ENCODE data around the gene TNRC18. TPM values are rescaled to one million over a fixed set of nuclear protein-coding genes. Genes with fewer than 3 reads are reported as not detected.
"Not testable (repeated sequence)": the region's sequence is repeated elsewhere in the genome, so short reads cannot be mapped to it uniquely, and the experiment has no call there.

Gene TNRC18
- total RNA-seq, 3 donors from 2014 or later (not counting 1 experiment from before 2014, with no cell fraction given): 111 to 127 (median 124) TPM

DNA sequence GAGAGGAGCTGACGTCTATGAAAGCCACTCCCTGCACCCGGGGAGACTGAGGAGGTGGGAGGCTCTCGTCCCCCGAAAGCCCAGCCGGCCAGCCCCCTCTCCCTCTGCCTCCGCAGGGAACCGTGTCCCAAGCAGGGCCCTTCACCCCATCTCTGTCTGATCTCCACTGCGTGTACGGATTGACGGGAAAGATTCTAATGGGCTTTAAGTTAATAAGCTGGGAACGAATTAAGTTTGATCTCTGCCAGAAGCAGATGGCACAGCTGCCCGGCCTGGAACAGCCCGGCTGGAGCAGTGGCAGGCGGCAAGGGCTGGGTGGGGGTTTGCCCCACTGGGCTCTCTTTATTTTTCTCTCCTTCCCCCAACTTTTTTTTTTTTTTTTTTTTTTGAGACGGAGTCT lies 147.0 kb downstream of the TNRC18 start:
- no peak for ATAC-seq
- no peak overlapping the region for H3K4me3 Mint-ChIP-seq

DNA sequence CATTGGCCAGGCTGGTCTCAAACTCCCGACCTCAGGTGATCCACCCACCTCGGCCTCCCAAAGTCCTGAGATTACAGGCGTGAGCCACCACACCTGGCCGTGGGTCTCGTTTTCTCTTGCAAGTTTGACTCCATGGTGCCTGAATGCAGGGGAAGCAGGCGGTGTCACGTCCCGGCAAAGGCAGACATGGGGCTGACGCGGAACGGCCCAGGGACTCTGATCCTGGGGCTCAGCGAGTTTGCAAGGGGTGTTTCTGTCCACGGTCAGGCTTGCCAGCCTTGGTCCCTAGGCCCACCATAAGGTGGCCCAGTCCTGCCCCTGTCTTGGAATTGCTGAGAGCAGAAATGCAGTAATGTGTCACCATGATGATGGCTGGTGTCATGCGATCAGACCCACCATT lies 147.5 kb downstream of the TNRC18 start:
- H3K9me3 ChIP-seq (ENCODE audit: control insufficient read depth, insufficient read depth, low read length); H3K4me3 Mint-ChIP-seq; intact Hi-C loops (cut with micrococcal nuclease); H3K9me3 Mint-ChIP-seq; H3K36me3 Mint-ChIP-seq; H3K4me3 ChIP-seq (ENCODE audit: low read length); ATAC-seq; H3K36me3 ChIP-seq (ENCODE audit: control insufficient read depth, insufficient read depth, low read length); H3K27ac ChIP-seq (ENCODE audit: low read length); H3K27me3 ChIP-seq (ENCODE audit: control insufficient read depth, insufficient read depth, low read length); H3K4me1 ChIP-seq (ENCODE audit: control insufficient read depth, insufficient read depth, low read length); H3K27ac Mint-ChIP-seq; DNase-seq; H3K27me3 Mint-ChIP-seq (ENCODE audit: low read depth in 2 of 2); H3K4me1 Mint-ChIP-seq: not testable (repeated sequence)
- WGBS (ENCODE audit: insufficient coverage): 95% methylated on average over 14 of the region's 14 CpGs

More for the DNA sequence above, 147.0 kb downstream of the TNRC18 start:
- H3K4me3 ChIP-seq (ENCODE audit: low read length): no peak overlapping the region
- H3K36me3 ChIP-seq (ENCODE audit: control insufficient read depth, insufficient read depth, low read length): no peaks in the 10 kb centered on the region
- H3K36me3 Mint-ChIP-seq: no peaks in the 10 kb centered on the region
- TF ChIP-seq, protein P1, sequence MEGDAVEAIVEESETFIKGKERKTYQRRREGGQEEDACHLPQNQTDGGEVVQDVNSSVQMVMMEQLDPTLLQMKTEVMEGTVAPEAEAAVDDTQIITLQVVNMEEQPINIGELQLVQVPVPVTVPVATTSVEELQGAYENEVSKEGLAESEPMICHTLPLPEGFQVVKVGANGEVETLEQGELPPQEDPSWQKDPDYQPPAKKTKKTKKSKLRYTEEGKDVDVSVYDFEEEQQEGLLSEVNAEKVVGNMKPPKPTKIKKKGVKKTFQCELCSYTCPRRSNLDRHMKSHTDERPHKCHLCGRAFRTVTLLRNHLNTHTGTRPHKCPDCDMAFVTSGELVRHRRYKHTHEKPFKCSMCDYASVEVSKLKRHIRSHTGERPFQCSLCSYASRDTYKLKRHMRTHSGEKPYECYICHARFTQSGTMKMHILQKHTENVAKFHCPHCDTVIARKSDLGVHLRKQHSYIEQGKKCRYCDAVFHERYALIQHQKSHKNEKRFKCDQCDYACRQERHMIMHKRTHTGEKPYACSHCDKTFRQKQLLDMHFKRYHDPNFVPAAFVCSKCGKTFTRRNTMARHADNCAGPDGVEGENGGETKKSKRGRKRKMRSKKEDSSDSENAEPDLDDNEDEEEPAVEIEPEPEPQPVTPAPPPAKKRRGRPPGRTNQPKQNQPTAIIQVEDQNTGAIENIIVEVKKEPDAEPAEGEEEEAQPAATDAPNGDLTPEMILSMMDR (IDR thresholded peaks at IDR 0.05): no peak
- no peak overlapping the region for H3K27ac Mint-ChIP-seq
- intact Hi-C loops (cut with micrococcal nuclease): no loop called here
- WGBS (ENCODE audit: insufficient coverage): 91% methylated on average over 12 of the region's 15 CpGs
- H3K27ac ChIP-seq (ENCODE audit: low read length): no peak overlapping the region
- no peaks in the 10 kb centered on the region for H3K4me1 Mint-ChIP-seq
- no peaks in the 10 kb centered on the region for H3K27me3 ChIP-seq (ENCODE audit: control insufficient read depth, insufficient read depth, low read length)
- no peak for DNase-seq
- H3K27me3 Mint-ChIP-seq (ENCODE audit: low read depth in 2 of 2): peaks cover 0 to 3% of the 10 kb centered on the region in 2 donors
- H3K4me1 ChIP-seq (ENCODE audit: control insufficient read depth, insufficient read depth, low read length): no peaks in the 10 kb centered on the region
- no peaks in the 10 kb centered on the region for H3K9me3 ChIP-seq (ENCODE audit: control insufficient read depth, insufficient read depth, low read length)
- H3K9me3 Mint-ChIP-seq: no peaks in the 10 kb centered on the region

DNA sequence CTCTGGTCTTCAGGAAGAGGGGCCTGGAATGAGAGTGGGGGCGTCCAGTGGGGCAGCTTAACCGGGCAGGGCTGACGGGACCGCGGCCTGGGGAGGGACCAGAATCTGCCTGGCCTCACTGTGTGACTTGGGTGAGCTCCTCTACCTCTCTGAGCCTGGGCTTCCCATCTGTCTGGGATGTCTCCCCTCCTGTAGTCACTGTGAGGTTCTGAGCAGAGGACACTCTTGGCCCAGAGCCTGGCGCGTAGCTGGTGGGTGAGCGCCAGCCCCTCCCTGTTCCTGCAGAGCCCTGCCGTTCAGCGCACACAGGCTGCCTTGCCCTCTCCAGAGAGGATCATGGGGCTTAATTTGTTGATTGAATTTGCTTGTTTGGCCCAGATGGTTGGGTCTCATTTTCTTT lies 148.1 kb downstream of the TNRC18 start:
- not testable (repeated sequence) for H3K4me3 ChIP-seq (ENCODE audit: low read length); ATAC-seq

DNA sequence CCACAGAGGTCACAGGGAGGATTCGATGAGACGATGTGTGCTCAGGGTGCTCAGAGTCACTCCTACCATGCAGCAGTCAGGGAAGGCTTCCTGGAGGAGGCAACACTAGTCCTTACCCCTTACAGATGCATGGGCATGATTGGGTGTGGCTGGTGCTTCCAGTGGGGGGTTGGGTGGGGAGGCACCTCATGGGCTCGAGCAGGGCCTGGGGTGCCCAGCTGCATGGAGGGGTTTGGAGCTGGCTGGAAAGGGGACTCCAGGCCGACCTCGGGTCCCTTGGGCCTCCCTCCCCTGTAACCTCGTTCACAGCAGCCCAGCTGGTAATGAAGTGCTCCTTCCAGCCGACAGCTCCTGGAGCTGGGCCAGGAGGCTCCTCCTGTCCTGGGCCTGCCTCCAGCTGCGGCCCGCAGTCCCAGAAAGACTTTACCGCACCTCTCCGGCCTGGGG lies 148.6 kb downstream of the TNRC18 start:
- H3K36me3 ChIP-seq (ENCODE audit: control insufficient read depth, insufficient read depth, low read length); H3K4me3 Mint-ChIP-seq; intact Hi-C loops (cut with micrococcal nuclease); DNase-seq; ATAC-seq; H3K27ac ChIP-seq (ENCODE audit: low read length); H3K27ac Mint-ChIP-seq; H3K4me1 ChIP-seq (ENCODE audit: control insufficient read depth, insufficient read depth, low read length); H3K9me3 ChIP-seq (ENCODE audit: control insufficient read depth, insufficient read depth, low read length); H3K27me3 ChIP-seq (ENCODE audit: control insufficient read depth, insufficient read depth, low read length); H3K27me3 Mint-ChIP-seq (ENCODE audit: low read depth in 2 of 2); H3K9me3 Mint-ChIP-seq; H3K4me1 Mint-ChIP-seq; H3K36me3 Mint-ChIP-seq; H3K4me3 ChIP-seq (ENCODE audit: low read length): not testable (repeated sequence)
- 79% methylated on average over 9 of the region's 11 CpGs for WGBS (ENCODE audit: insufficient coverage)

More for the DNA sequence above, 148.1 kb downstream of the TNRC18 start:
- H3K4me3 Mint-ChIP-seq; H3K36me3 ChIP-seq (ENCODE audit: control insufficient read depth, insufficient read depth, low read length); H3K36me3 Mint-ChIP-seq; H3K9me3 ChIP-seq (ENCODE audit: control insufficient read depth, insufficient read depth, low read length); H3K27ac Mint-ChIP-seq; H3K4me1 ChIP-seq (ENCODE audit: control insufficient read depth, insufficient read depth, low read length); H3K4me1 Mint-ChIP-seq; DNase-seq; H3K27ac ChIP-seq (ENCODE audit: low read length); intact Hi-C loops (cut with micrococcal nuclease); H3K27me3 ChIP-seq (ENCODE audit: control insufficient read depth, insufficient read depth, low read length); H3K27me3 Mint-ChIP-seq (ENCODE audit: low read depth in 2 of 2); H3K9me3 Mint-ChIP-seq: not testable (repeated sequence)
- WGBS (ENCODE audit: insufficient coverage): 87% methylated on average over 10 of the region's 10 CpGs

DNA sequence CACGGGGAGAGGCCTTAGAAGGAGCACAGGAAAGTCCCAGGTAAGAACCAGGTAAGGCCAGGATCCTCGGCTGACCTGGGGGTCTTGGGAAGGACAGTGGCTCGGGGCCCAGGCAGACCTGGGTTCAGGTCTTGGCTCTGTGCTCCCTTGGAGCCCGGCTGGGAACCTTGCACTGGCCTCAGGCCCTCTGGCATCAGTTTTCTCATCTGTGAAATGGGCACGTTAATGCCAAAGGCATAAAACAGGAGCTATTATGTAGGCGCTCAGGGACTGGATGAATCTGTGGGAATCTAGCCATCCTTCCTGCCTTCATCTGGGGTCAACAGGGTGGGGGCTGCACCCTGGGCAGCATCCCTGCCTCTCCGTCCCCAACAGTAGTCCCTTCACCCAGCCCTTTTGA lies 149.2 kb downstream of the TNRC18 start:
- Histone ChIP-seq H3K4me3 (ENCODE audit: low read length) (no peak overlapping the region), H3K4me1 (ENCODE audit: control insufficient read depth, insufficient read depth, low read length) (no peaks in the 10 kb centered on the region), H3K27me3 (ENCODE audit: control insufficient read depth, insufficient read depth, low read length) (no peaks in the 10 kb centered on the region), H3K36me3 (ENCODE audit: control insufficient read depth, insufficient read depth, low read length) (no peaks in the 10 kb centered on the region), H3K27ac (ENCODE audit: low read length) (no peak overlapping the region), H3K9me3 (ENCODE audit: control insufficient read depth, insufficient read depth, low read length) (no peaks in the 10 kb centered on the region)
- H3K4me1 Mint-ChIP-seq: no peaks in the 10 kb centered on the region
- intact Hi-C loops (cut with micrococcal nuclease): no loop called here
- DNase-seq (no peak), ATAC-seq (no peak)
- no peaks in the 10 kb centered on the region for H3K9me3 Mint-ChIP-seq
- WGBS (ENCODE audit: insufficient coverage): 82% methylated on average over 7 of the region's 7 CpGs
- H3K27me3 Mint-ChIP-seq (ENCODE audit: low read depth in 2 of 2): no peaks in the 10 kb centered on the region
- no peak overlapping the region for H3K27ac Mint-ChIP-seq
- no peaks in the 10 kb centered on the region for H3K36me3 Mint-ChIP-seq
- no peak overlapping the region for H3K4me3 Mint-ChIP-seq
- TF ChIP-seq, protein P1 (IDR thresholded peaks at IDR 0.05): no peak

DNA sequence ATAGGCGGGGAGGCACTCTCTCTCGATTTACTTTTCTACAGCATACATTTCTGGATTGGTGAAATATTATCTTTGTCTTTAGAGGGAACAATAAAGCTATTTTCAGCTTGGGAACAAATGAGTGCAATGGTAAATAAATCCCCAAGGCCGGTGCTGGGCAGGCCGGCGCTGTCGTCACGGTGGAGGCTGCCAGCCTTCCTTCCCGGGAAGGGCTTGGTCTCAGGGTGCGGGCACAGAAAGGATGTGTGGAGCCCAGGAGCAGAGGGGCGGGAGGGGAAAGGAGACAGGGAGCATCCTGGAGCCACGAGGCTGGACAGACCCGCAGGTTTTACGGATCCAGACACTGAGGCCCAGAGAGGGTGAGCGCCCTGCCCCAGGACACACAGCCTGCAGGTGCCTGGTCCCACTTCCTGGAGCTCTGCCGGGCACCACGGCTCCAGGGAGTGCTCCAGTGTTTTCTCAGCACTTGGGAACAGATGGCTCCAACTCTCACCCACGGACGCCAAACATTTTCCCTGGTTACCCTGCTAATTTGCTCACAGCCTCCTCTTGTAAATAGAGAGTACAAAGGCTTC lies 149.7 kb downstream of the TNRC18 start:
- H3K9me3 Mint-ChIP-seq; H3K27me3 Mint-ChIP-seq (ENCODE audit: low read depth in 2 of 2); H3K4me3 ChIP-seq (ENCODE audit: low read length); intact Hi-C loops (cut with micrococcal nuclease); H3K36me3 ChIP-seq (ENCODE audit: control insufficient read depth, insufficient read depth, low read length); H3K27ac ChIP-seq (ENCODE audit: low read length); H3K36me3 Mint-ChIP-seq; H3K27me3 ChIP-seq (ENCODE audit: control insufficient read depth, insufficient read depth, low read length); H3K9me3 ChIP-seq (ENCODE audit: control insufficient read depth, insufficient read depth, low read length); H3K4me1 ChIP-seq (ENCODE audit: control insufficient read depth, insufficient read depth, low read length); DNase-seq; H3K4me3 Mint-ChIP-seq; ATAC-seq; H3K4me1 Mint-ChIP-seq; H3K27ac Mint-ChIP-seq: not testable (repeated sequence)
- WGBS (ENCODE audit: insufficient coverage): 80% methylated on average over 16 of the region's 18 CpGs

Measured in natural killer cell (primary cell).